A172 (cell line): ENCODE results near the gene WDR5. TPM values are rescaled to one million over a fixed set of nuclear protein-coding genes. Genes with fewer than 3 reads are reported as not detected.

Source experiments
- DNase-seq: peaks from one replicate; pipeline ENCODE4 v3.0.0-alpha.2; 2015; ENCODE audit warnings: low spot score
- total RNA-seq: library from RNA; depleted of rRNA; stranded (reverse); fragments of >200 nt; shearing (Covaris generic); gene quantifications from 2 replicates; pipeline ENCODE4 v1.2.3, GENCODE V29; 2014; rRNA removed

WDR5 gene
- total RNA-seq, 1 experiment from 2014 or later = 35.7 TPM

DNA sequence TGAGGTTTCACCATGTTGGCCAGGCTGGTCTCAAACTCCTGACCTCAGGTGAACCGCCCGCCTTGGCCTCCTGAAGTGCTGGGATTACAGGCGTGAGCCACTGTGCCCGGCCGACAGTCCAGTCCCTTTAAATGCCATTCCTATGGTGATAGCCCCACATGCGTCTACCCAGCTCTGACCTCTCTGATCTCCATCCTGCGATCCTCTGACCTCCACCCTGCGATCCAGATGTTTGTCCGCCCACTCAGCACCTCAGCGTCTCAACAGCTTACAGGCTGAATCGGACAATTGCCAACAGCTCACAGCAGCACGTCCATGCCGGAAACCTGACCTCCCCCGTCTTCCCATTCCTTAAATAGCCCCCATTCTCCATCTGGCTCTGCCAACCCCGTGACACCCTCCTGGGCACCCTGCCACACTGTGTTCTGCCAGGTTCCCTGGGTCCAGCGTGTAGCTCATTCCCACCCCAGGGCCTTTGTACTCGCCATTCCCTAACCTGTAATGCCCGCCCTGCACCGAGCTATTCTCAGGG is 72.5 kb downstream of the WDR5 start:
- no peak for DNase-seq

- no peak for DNase-seq
Measured at GRCh38 chr9:134208981-134209725, 73.3 kb downstream of the WDR5 start.

Other genes starting within 250 kb of the WDR5 start
- gene VAV2, start 143.8 kb upstream of the WDR5 start, total RNA-seq = 14.2 and 14.4 TPM in 2 replicates
- gene BRD3OS, start 110.6 kb upstream of the WDR5 start, total RNA-seq = 29.1 and 31.5 TPM in 2 replicates
- 5.6 and 14.9 TPM in 2 replicates for gene BRD3, start 68.1 kb upstream of the WDR5 start, total RNA-seq
- not detected in 2 replicates for gene RNU6ATAC, start 28.5 kb downstream of the WDR5 start, total RNA-seq
- 12.8 and 17.2 TPM in 2 replicates for gene RXRA, start 190.4 kb downstream of the WDR5 start, total RNA-seq